ENCODE results near the gene TMEM198.

DNA sequence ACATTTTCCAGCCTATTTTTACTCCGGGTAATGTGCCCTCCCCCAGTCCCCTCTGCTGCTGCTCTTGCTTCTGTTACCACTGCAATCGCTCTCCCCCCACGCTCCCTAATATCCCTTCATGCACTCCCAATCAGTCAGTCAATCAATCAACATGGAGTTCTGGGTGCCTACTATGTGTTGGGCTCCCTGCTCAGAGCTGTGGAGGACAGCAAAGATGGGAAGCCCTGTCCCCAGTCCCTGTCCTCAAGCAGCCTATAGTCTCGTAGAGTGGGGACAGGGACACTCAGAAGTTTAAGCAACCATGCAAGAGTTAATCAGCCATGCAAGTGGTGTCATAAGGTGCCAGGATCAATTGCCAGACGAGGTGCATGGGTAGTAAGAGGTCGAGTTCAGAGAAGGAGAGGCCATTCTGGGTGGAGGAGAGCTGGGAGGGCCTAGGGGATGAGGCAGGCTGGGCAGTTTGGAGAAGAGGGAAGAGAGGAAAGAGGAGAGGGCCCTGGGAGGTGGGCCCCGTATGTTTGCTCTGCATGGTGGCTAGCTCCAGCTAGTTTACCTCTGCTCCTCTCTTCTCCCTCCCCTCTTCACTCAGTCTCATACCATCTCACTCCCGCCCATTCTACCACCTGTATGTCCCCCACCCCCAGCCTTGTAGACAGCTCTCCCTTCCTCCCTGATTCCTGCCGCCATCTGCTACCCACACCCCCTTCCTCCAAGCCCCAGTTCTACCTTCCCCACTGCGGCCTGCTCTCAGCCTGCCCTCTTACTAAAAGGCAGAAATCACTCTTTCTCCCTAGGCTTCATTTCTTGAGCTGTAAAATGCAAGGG is 25.7 kb upstream of the TMEM198 start:
- TF ChIP-seq, protein P1, sequence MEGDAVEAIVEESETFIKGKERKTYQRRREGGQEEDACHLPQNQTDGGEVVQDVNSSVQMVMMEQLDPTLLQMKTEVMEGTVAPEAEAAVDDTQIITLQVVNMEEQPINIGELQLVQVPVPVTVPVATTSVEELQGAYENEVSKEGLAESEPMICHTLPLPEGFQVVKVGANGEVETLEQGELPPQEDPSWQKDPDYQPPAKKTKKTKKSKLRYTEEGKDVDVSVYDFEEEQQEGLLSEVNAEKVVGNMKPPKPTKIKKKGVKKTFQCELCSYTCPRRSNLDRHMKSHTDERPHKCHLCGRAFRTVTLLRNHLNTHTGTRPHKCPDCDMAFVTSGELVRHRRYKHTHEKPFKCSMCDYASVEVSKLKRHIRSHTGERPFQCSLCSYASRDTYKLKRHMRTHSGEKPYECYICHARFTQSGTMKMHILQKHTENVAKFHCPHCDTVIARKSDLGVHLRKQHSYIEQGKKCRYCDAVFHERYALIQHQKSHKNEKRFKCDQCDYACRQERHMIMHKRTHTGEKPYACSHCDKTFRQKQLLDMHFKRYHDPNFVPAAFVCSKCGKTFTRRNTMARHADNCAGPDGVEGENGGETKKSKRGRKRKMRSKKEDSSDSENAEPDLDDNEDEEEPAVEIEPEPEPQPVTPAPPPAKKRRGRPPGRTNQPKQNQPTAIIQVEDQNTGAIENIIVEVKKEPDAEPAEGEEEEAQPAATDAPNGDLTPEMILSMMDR (conservative IDR thresholded peaks at IDR 0.05; ENCODE audit: low read length) = no peak
- no peak for TF ChIP-seq EZH2phosphoT487 (IDR thresholded peaks at IDR 0.05; ENCODE audit: borderline replicate concordance)

Data from Loucy (cell line).